GM23338 (cell line): Measurements from ENCODE around the gene DMD. TPM values are rescaled to one million over a fixed set of nuclear protein-coding genes. Genes with fewer than 3 reads are reported as not detected.

Source experiments
- ATAC-seq: fragments of 200-7000 bp; cut with Tn5 transposase; 3 replicates; pipeline ENCODE4 v1.9.1; 2020
- DNase-seq: peaks from one replicate; pipeline ENCODE4 v3.0.0-alpha.2; 2015; ENCODE audit warnings: low spot score
- H2AFZ ChIP-seq: fragments of 200-600 bp; sonication (generic); 2 replicates; pipeline ENCODE4 v1.8.0; 2016; ENCODE audit warnings: antibody characterized with exemption, mild to moderate bottlenecking, moderate library complexity
- H3F3A ChIP-seq: fragments of 200-600 bp; sonication (generic); replicated peaks from 2 replicates; pipeline ENCODE4 v1.8.0; 2017; ENCODE audit warnings: antibody characterized with exemption, mixed run types, low read depth
- H3K27ac ChIP-seq: fragments of 200-600 bp; sonication (generic); 2 replicates; pipeline ENCODE4 v1.6.1; 2016; ENCODE audit warnings: low read depth
- H3K27me3 ChIP-seq: fragments of 200-600 bp; sonication (generic); 2 replicates; pipeline ENCODE4 v1.8.0; 2016; ENCODE audit warnings: mild to moderate bottlenecking, mixed run types, moderate library complexity; ENCODE audit not compliant: insufficient read depth
- H3K36me3 ChIP-seq: fragments of 200-600 bp; sonication (generic); 2 replicates; pipeline ENCODE4 v1.8.0; 2016; ENCODE audit warnings: mild to moderate bottlenecking; ENCODE audit not compliant: insufficient read depth
- H3K4me1 ChIP-seq: fragments of 200-600 bp; sonication (generic); 2 replicates; pipeline ENCODE4 v1.8.0; 2016; ENCODE audit warnings: mild to moderate bottlenecking, moderate library complexity; ENCODE audit not compliant: insufficient read depth
- H3K4me2 ChIP-seq: fragments of 200-600 bp; sonication (generic); 2 replicates; pipeline ENCODE4 v1.7.1; 2017; ENCODE audit warnings: mixed run types
- H3K4me3 ChIP-seq: fragments of 200-600 bp; sonication (generic); 2 replicates; pipeline ENCODE4 v1.6.1; 2016; ENCODE audit warnings: mixed run types
- H3K79me2 ChIP-seq: fragments of 200-600 bp; sonication (generic); replicated peaks from 2 replicates; pipeline ENCODE4 v1.8.0; 2017; ENCODE audit warnings: mild to moderate bottlenecking; ENCODE audit not compliant: insufficient read depth
- H3K9me2 ChIP-seq: fragments of 200-600 bp; sonication (generic); 2 replicates; pipeline ENCODE4 v1.8.0; 2017; ENCODE audit not compliant: insufficient read depth
- H4K20me1 ChIP-seq: fragments of 200-600 bp; sonication (generic); replicated peaks from 2 replicates; pipeline ENCODE4 v1.8.0; 2017; ENCODE audit warnings: mild to moderate bottlenecking; ENCODE audit not compliant: insufficient read depth
- H3K27ac Mint-ChIP-seq: 2 replicates; pipeline ENCODE4 v1.8.0; 2020; ENCODE audit warnings: inconsistent platforms, mild to moderate bottlenecking, moderate library complexity, mixed read lengths
- H3K27me3 Mint-ChIP-seq: 3 replicates; pipeline ENCODE4 v1.8.0; 2022; ENCODE audit warnings: low read depth, mild to moderate bottlenecking, moderate library complexity, mixed read lengths, inconsistent platforms; ENCODE audit not compliant: insufficient read depth, poor library complexity
- H3K36me3 Mint-ChIP-seq: 3 replicates; pipeline ENCODE4 v1.8.0; 2021; ENCODE audit warnings: low read depth, mild to moderate bottlenecking, inconsistent platforms, moderate library complexity, mixed read lengths
- H3K4me1 Mint-ChIP-seq: 3 replicates; pipeline ENCODE4 v1.8.0; 2020; ENCODE audit warnings: mild to moderate bottlenecking, inconsistent platforms, mixed read lengths
- H3K4me3 Mint-ChIP-seq: 3 replicates; pipeline ENCODE4 v1.8.0; 2021; ENCODE audit warnings: moderate library complexity, mild to moderate bottlenecking, inconsistent platforms, mixed read lengths
- H3K9me3 Mint-ChIP-seq: 3 replicates; pipeline ENCODE4 v1.8.0; 2020; ENCODE audit warnings: moderate library complexity, mild to moderate bottlenecking, inconsistent platforms, mixed read lengths
- CREB1 ChIP-seq: fragments of 250-450 bp; sonication (Bioruptor Pico); IDR thresholded peaks from 2 replicates; pipeline ENCODE4 v1.5.0; 2020; ENCODE audit warnings: low read depth, mild to moderate bottlenecking, moderate library complexity
- CTCF ChIP-seq, 2 experiments: fragments of 200-600 bp in 1 of 2; sonication (generic) in 1 of 2; conservative IDR thresholded peaks; 2 replicates each; pipeline versions ENCODE4 v1.5.1 to v1.6.1; 2016 to 2017; ENCODE audit warnings: antibody characterized with exemption in 2 of 2, low read depth in 2 of 2, mild to moderate bottlenecking in 2 of 2, moderate library complexity in 1 of 2
- ETS1 ChIP-seq: IDR thresholded peaks from 2 replicates; pipeline ENCODE4 v1.6.1; 2016; ENCODE audit warnings: antibody characterized with exemption
- EZH2 ChIP-seq: fragments of 200-600 bp; sonication (generic); IDR thresholded peaks from one replicate; pipeline ENCODE4 v1.8.0; 2017; ENCODE audit warnings: antibody characterized with exemption, mild to moderate bottlenecking, low read depth; ENCODE audit not compliant: unreplicated experiment
- EZH2phosphoT487 ChIP-seq: fragments of 200-600 bp; sonication (generic); IDR thresholded peaks from one replicate; pipeline ENCODE4 v1.8.1; 2018; ENCODE audit warnings: antibody characterized with exemption; ENCODE audit not compliant: unreplicated experiment
- JUNB ChIP-seq: IDR thresholded peaks from one replicate; pipeline ENCODE4 v1.6.1; 2016; ENCODE audit warnings: antibody characterized with exemption; ENCODE audit not compliant: unreplicated experiment
- POLR2AphosphoS5 ChIP-seq: IDR thresholded peaks from 2 replicates; pipeline ENCODE4 v1.6.1; 2016; ENCODE audit warnings: antibody characterized with exemption, low read depth
- STAT1 ChIP-seq: IDR thresholded peaks from one replicate; pipeline ENCODE4 v1.6.1; 2016; ENCODE audit warnings: antibody characterized with exemption; ENCODE audit not compliant: unreplicated experiment
- ZNF114 ChIP-seq: fragments of 250-450 bp; sonication (Bioruptor Pico); IDR thresholded peaks from 2 replicates; pipeline ENCODE4 v1.5.0; 2020; ENCODE audit warnings: mild to moderate bottlenecking, moderate library complexity
- ZNF331 ChIP-seq: fragments of 250-450 bp; sonication (Bioruptor Pico); IDR thresholded peaks from 2 replicates; pipeline ENCODE4 v1.5.0; 2020; ENCODE audit warnings: low read depth, mild to moderate bottlenecking, moderate library complexity
- polyA plus RNA-seq: library from polyadenylated mRNA; unstranded; fragments of >200 nt; fragmentation: Nextera tagmentation; extraction: Ambion mirVana; gene quantifications from 2 replicates; pipeline ENCODE4 v1.2.1, GENCODE V29; 2016
- total RNA-seq: library from RNA; depleted of rRNA; stranded (reverse); fragments of >200 nt; shearing (Covaris generic); gene quantifications from 2 replicates; pipeline ENCODE4 v1.2.3, GENCODE V29; 2014
- TF ChIP-seq, protein P1 (sequence below): IDR thresholded peaks from one replicate; pipeline ENCODE4 v1.6.1; 2018; ENCODE audit warnings: antibody characterized with exemption; ENCODE audit not compliant: unreplicated experiment

Gene DMD
- total and polyA plus RNA-seq, 2 experiments from 2014 or later, result 4.5 to 7.6 TPM

DNA sequence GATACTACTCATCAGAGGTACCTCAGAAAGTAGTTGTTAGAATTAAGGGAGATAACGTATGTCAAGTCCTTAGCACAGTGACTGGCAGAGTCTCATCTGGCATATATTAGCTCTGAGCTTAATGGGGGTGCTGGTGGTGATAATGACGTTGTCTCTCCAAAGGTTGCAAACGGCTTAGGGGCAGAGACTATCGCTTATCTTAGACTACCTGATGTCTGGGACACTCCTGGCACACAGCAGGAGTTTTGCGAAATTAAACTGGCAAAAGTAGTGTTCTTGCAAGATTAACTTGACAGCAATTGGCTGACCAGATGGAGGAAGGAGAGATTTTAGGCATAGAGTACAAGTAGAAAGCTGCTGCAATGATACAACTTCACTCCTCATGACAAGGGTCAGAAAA is 1839.4 kb downstream of the DMD start:
- H3K9me2 ChIP-seq, result no peaks in the 10 kb centered on the region
- peaks cover 1% of the 10 kb centered on the region for H3K27me3 Mint-ChIP-seq
- ATAC-seq (no peak), DNase-seq (no peak)
- no peaks in the 10 kb centered on the region; the same call in 2 of the 3 replicates for H3K36me3 Mint-ChIP-seq
- no peaks in the 10 kb centered on the region for H3K36me3 ChIP-seq
- H3K27ac ChIP-seq, result no peak overlapping the region
- H3K4me3 Mint-ChIP-seq, result no peak overlapping the region
- peaks cover 8% of the 10 kb centered on the region; the same call in 2 of the 3 replicates for H3K4me1 Mint-ChIP-seq
- no peaks in the 10 kb centered on the region for H3K79me2 ChIP-seq
- no peaks in the 10 kb centered on the region; the same call in 2 of the 3 replicates for H3K9me3 Mint-ChIP-seq
- no peak overlapping the region for H3K4me3 ChIP-seq
- no peak overlapping the region for H2AFZ ChIP-seq
- H3K27me3 ChIP-seq, result no peaks in the 10 kb centered on the region
- H3K27ac Mint-ChIP-seq, result no peak overlapping the region
- H3K4me2 ChIP-seq, result no peak overlapping the region
- no peak for TF ChIP-seq ZNF114 (CRISPR knock-in tag)
- TF ChIP-seq POLR2AphosphoS5, result no peak
- TF ChIP-seq CREB1 (CRISPR knock-in tag), result no peak
- no peak for TF ChIP-seq EZH2
- no peak for TF ChIP-seq ETS1
- no peak for TF ChIP-seq STAT1
- TF ChIP-seq ZNF331 (CRISPR knock-in tag), result no peak
- no peak for TF ChIP-seq EZH2phosphoT487
- TF ChIP-seq CTCF (conservative IDR thresholded peaks at IDR 0.05; ENCODE audit: low read depth in 2 of 2), result no peak
- H4K20me1 ChIP-seq, result no peaks in the 10 kb centered on the region
- H3F3A ChIP-seq, result no peaks in the 10 kb centered on the region
- H3K4me1 ChIP-seq, result no peaks in the 10 kb centered on the region

- no peak for DNase-seq
- H3K4me2 ChIP-seq, result no peak overlapping the region
- Mint-ChIP-seq H3K9me3 (no peaks in the 10 kb centered on the region; the same call in 2 of the 3 replicates), H3K27ac (no peak overlapping the region), H3K27me3 (no peaks in the 10 kb centered on the region), H3K4me3 (no peak overlapping the region), H3K4me1 (no peaks in the 10 kb centered on the region), H3K36me3 (no peaks in the 10 kb centered on the region; the same call in 2 of the 3 replicates)
- no peak overlapping the region for H3K27ac ChIP-seq
- H3K4me3 ChIP-seq, result no peak overlapping the region
- no peak for ATAC-seq
- no peaks in the 10 kb centered on the region for H3F3A ChIP-seq
- no peak overlapping the region for H2AFZ ChIP-seq
- no peaks in the 10 kb centered on the region for H3K27me3 ChIP-seq
- no peaks in the 10 kb centered on the region for H4K20me1 ChIP-seq
- no peaks in the 10 kb centered on the region for H3K9me2 ChIP-seq
- H3K79me2 ChIP-seq, result no peaks in the 10 kb centered on the region
- no peaks in the 10 kb centered on the region for H3K36me3 ChIP-seq
- H3K4me1 ChIP-seq, result no peaks in the 10 kb centered on the region
- TF ChIP-seq, protein P1, sequence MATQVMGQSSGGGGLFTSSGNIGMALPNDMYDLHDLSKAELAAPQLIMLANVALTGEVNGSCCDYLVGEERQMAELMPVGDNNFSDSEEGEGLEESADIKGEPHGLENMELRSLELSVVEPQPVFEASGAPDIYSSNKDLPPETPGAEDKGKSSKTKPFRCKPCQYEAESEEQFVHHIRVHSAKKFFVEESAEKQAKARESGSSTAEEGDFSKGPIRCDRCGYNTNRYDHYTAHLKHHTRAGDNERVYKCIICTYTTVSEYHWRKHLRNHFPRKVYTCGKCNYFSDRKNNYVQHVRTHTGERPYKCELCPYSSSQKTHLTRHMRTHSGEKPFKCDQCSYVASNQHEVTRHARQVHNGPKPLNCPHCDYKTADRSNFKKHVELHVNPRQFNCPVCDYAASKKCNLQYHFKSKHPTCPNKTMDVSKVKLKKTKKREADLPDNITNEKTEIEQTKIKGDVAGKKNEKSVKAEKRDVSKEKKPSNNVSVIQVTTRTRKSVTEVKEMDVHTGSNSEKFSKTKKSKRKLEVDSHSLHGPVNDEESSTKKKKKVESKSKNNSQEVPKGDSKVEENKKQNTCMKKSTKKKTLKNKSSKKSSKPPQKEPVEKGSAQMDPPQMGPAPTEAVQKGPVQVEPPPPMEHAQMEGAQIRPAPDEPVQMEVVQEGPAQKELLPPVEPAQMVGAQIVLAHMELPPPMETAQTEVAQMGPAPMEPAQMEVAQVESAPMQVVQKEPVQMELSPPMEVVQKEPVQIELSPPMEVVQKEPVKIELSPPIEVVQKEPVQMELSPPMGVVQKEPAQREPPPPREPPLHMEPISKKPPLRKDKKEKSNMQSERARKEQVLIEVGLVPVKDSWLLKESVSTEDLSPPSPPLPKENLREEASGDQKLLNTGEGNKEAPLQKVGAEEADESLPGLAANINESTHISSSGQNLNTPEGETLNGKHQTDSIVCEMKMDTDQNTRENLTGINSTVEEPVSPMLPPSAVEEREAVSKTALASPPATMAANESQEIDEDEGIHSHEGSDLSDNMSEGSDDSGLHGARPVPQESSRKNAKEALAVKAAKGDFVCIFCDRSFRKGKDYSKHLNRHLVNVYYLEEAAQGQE, result no peak
- TF ChIP-seq CREB1 (CRISPR knock-in tag), result no peak
- no peak for TF ChIP-seq ZNF114 (CRISPR knock-in tag)
- no peak for TF ChIP-seq ZNF331 (CRISPR knock-in tag)
- TF ChIP-seq JUNB, result no peak
- TF ChIP-seq ETS1, result no peak
Measured at GRCh38 chrX:31367816-31368215, 1843.5 kb downstream of the DMD start.
